GM12801 (cell line): ENCODE results near the gene TRAM2.

Experiments
- TF ChIP-seq, protein P1 (sequence below): IDR thresholded peaks from one replicate; pipeline ENCODE4 v1.5.1; 2011; ENCODE audit warnings: control low read depth; ENCODE audit not compliant: insufficient read length; ENCODE audit errors: extremely low read depth

The TRAM2 gene

DNA sequence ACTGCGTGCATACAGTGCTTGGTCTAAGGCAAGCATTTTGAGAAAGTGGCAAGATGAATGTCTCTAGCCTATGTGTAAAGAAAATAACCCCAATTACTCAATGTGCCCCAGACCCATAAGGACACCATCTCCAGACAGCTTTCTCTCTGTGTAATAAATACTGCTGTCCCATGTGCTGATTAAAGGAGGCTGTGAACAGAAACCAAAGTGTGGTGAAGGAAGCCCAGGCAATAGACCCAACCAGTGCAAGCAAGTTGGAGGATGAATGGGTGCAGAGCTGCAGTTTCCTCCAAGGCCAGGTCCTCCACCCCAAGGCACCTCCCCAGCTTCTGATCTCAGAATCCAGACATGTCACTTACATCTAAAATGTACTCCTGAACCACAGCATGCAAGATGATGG lies 60.6 kb downstream of the TRAM2 start:
- TF ChIP-seq, protein P1, sequence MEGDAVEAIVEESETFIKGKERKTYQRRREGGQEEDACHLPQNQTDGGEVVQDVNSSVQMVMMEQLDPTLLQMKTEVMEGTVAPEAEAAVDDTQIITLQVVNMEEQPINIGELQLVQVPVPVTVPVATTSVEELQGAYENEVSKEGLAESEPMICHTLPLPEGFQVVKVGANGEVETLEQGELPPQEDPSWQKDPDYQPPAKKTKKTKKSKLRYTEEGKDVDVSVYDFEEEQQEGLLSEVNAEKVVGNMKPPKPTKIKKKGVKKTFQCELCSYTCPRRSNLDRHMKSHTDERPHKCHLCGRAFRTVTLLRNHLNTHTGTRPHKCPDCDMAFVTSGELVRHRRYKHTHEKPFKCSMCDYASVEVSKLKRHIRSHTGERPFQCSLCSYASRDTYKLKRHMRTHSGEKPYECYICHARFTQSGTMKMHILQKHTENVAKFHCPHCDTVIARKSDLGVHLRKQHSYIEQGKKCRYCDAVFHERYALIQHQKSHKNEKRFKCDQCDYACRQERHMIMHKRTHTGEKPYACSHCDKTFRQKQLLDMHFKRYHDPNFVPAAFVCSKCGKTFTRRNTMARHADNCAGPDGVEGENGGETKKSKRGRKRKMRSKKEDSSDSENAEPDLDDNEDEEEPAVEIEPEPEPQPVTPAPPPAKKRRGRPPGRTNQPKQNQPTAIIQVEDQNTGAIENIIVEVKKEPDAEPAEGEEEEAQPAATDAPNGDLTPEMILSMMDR = no peak

DNA sequence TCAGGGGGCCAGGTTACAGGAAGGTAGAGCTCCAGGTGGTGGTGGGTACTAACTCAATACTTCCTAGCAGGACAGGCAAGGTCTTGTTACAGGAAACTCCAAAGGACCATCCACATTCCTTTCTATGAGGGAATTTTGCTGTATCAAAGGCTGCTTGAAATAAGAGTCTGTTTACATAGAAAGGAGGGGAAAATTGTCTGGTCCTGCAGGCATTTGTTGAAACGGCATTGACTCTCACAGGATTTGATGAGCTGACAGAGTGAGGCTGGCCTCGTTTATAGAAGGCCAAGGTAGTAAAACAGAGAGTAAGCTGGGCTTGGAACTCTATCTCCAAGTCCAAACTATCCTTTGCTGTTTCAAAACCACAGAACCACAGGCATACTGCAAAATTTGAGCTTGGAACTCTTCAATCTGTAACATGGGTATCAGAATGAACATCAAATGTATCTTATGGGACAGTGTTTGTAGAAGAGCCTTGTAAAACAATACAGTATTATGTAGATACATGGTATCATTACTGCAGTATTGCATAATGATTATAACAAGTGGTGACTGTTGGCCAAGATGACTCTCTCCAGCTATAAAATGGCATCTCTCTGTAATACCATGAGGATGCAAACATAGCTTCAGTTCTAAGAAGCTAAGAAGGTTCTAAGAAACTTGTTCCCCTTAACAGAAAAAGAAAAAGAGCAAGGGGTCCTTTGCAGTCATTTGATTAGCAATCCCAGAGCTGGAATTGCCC lies 61.5 kb downstream of the TRAM2 start:
- TF ChIP-seq, protein P1 = no peak

DNA sequence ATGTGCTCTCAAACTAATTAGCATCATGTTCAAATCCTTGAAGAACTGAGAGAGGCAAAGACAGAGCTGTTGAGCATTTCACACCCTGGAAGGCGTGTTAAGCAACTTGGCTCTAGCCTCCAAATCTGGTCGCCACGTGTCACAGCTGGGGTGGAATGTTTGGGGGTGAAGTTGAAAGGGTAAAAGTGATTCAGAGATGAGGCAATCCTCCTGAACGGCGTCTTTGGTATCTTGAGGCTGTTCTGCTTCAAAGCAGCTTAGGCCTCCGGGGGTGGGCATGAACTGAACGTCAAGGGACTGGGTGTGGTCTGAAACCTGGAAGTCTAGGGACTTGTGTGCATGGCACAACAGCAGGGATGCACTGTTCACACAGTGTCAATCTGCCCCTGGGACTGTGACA lies 62.3 kb downstream of the TRAM2 start:
- TF ChIP-seq, protein P1 = no peak

DNA sequence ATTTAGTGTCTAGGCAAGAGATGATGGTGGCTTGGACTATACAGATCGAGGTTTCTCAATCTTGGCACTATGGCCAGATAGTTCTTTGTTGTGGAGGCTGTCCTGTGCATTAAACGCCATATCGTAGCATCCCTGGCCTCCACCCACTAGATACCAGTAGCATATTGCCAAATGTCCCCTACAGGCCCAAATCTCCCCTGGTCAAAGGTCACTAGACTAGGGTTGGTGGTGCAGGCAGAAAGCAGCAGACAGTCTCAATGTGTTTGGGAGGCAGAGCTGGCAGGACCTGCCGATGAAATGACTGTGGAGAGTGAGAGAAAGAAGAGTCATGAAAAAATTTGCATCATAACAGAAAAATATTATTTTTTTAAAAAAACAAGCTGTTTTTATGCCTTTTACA lies 63.0 kb downstream of the TRAM2 start:
- TF ChIP-seq, protein P1 = no peak

DNA sequence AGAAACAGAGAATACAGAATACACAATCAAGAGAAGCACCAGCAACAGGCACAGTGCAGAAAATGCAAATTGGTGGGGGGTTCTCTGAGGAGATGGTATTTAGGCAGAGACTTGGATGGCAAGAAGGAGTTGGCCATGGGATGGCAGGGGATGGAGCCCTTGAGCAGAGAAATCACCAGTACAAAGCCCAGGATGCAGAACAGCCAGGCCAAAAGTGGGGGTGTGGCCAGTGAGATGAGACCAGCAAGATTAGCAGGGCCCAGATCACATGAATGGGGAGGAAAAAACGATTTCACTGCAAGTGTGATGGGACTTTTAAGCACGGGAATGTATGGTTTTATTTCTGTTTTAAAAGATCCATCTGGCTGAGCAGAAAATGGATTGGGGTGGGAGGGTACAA lies 63.4 kb downstream of the TRAM2 start:
- TF ChIP-seq, protein P1 = no peak

DNA sequence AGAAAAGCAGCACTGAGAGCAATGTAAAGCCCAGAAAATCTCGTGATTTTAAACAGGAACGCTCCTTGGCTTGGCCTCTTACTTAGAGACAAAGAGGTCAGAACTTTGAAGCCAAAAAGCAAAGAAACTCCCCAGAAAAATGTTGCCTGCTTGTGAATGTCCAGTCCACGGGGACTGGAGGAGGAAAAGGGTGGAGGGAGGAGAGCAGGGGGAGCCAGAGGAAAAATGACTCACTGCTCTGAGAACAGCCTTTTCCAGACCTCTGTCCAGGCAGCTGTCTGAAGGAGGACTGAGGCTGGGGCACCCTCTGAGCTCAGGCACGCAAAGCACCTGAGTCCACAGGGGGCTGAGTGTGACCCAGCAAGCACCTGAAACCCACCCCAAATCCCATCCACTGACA lies 64.7 kb downstream of the TRAM2 start:
- TF ChIP-seq, protein P1 = no peak

DNA sequence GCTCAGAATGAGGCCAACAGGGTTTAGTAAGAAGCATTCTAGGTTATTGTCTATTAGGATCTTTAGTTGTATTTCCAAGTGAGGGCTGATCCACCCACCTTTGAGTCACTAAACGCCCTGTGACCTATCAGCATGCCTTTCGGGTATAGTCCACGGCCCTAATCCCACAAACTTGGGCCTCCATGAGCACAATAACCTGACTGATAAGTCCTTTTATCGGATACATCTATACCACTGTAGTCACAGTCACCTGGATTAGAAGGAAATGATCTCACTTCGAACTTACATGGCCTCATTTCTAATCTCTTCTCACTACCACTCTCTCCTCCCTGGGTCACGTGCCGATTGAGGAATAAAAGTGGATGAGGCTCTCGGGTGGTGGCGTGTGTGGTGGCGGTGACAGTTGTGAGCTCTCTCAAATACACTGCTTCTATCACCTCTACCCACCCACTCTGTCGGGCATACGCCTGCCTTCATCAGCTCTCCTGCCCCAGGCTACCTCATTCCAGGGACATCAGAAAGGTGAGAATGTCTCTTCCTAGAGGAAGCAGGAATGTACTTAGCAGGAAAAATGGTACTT lies 65.2 kb downstream of the TRAM2 start:
- TF ChIP-seq, protein P1 = no peak
